HG03280 (cell line): Measurements from ENCODE around the gene MAD2L2.
"Not testable (repeated sequence)": the region's sequence is repeated elsewhere in the genome, so short reads cannot be mapped to it uniquely, and the experiment has no call there.

Source experiments
- ATAC-seq: cut with Tn5 transposase; IDR thresholded peaks from one replicate; pipeline ENCODE4 v1.9.1; 2021; ENCODE audit warnings: mild to moderate bottlenecking, moderate library complexity; ENCODE audit not compliant: unreplicated experiment

The MAD2L2 gene

DNA sequence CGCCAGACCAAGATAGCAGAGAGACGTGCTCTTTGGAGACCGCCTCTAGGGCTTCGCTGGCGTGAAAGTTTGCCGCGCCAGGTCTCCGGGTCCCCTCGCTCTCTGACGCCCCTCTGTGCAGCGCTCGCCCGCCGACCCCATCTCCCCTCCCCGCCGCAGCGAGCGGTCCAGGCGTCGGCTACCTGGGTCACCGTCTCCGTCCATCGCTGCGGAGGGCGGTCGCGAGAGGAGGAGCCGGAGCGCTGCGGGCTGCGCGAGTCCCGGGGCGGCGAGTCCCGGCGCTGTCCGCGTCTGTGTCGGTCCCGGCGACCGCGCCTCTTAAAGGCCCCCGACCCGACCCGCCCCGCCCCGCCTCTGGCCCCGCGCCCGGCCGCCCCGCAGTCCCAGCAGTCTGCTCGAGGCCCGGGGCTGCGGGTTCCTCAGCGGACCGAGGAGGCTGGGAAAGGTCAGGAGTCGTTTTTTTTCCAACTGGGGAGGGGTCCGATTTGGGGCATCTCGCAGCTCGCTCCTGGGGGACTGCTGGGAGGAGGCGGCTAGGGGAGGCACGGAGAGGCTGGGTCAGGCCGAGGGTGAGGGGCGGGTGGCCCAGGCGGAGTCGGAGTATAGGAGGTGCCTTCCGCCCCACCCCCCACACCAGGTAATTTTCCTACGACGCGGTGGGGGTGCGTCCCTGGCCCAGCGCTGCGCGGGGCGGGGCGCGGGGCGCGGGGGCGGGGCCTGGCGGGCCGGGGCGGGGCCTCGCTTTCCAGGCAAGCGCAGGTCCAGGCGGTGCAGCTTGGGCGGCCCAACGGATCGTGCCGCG is 26.6 kb downstream of the MAD2L2 start, which contains the start of the genes FBXO2 and FBXO44:
Gene FBXO2, minus strand, starts transcription at position 293 of the 802 bp plus-strand sequence. Its CDS starts 89 bp downstream, at position 204.
Gene FBXO44, plus strand, starts transcription at position 741 of the 802 bp plus-strand sequence. CDS start 959 bp downstream, outside the sequence.
- ATAC-seq = peak; percentile 65

GRCh38 chr1:11653861-11654136 is 27.1 kb downstream of the MAD2L2 start:
- no peak for ATAC-seq

DNA sequence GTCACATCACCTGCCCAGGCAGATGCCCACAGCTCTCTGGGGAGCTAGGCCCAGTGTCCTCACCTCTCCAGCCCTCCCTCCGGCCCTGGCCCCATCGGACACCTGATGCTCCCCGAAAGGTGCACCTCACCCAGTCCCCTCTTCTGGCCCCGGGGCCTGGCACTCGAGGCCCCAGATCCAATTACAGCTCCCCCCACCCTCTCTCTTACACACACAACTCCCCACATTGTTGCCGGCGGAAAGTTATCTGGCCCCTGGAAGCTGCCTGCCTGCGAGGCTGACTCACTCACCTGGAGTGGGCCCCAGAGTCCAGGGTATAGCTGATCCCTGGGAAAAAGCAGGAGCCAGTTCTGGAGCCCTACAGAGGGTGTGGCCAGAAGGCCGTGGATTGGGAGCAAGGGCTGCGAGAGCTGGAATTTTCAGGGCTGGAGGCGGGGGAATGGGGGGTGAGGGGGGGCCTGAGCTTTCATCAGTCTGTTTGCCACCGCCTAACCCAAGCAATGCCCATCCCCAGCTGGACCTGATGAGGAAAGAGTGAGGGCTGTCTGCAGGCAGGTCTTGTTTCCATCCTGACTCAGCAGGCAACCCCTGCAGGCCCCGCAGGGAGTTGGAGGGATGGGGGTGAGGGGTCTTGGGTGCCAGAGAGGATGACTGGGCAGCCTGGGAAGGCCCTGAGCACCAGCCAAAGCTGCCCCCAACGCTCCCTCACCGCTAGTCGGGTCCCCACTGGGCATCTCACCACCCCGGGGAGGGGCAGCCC is 27.7 kb downstream of the MAD2L2 start:
- ATAC-seq = no peak

- ATAC-seq = no peak
Measured at GRCh38 chr1:11652203-11652780, 28.7 kb downstream of the MAD2L2 start.

GRCh38 chr1:11651017-11651416 is 29.9 kb downstream of the MAD2L2 start:
- ATAC-seq = no peak

GRCh38 chr1:11650331-11650991 is 30.5 kb downstream of the MAD2L2 start:
- ATAC-seq = no peak

GRCh38 chr1:11649624-11650330 is 31.2 kb downstream of the MAD2L2 start:
- ATAC-seq = no peak

GRCh38 chr1:11649237-11649623 is 31.7 kb downstream of the MAD2L2 start:
- ATAC-seq = no peak

DNA sequence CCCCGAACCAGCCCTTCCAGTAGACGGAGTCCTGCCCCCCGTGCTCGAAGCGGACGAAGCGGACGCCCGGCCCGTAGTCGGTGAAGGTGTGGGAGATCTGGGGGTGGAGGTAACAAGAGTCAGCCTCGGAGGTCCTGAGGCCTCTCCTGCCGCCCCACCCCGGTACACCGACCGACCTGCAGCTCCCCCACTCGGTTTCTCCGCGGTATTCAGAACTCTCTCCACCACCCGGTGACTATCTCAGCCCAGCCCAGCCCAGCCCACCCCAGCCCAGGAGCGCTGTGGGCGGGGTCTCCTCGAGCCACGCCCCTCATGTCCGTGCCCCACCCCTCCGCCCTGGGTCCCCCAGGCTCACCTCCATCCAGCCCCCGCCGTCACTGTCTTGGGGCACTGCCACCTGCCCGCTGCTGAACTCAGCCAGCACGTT is 32.2 kb downstream of the MAD2L2 start:
- no peak for ATAC-seq

DNA sequence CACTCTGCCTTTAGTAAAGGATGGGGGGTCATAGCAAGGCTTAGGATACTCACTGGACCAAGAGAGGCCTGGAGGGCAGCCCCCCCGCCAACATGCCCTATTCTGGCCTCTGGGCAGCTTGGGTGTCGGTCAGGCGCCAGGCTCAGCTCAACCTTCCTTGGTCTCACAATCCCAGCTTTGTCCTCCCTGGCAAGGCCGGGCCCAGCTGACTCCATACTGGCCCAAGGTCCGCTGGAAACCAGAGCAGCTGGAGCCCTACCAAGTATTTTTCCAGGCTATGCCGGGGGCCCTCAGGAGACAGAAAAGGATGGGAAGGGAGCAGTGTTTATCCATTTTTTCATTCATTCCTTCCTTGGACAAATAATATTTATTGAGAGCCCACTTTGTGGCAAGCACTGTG is 32.9 kb downstream of the MAD2L2 start:
- ATAC-seq = no peak

DNA sequence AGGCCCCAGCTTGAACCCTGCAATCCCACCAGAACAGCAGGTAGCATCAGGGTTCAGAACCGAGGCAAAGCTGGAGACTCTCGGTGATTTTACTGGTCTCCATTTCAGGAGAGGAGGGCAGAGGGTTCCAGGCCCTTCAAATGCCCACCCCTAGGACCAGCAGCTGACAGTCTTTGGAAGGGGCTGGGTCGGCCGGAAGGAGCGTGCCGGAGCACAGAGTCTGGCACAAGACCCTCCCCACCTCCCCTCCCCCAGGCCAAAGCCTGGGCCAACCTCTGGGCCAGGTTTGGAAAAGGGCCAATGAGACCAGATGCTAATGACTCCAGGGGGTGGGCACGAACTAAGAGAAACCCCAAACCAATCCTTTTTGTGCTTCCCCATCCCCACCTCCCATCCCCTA is 33.6 kb downstream of the MAD2L2 start:
- no peak for ATAC-seq

DNA sequence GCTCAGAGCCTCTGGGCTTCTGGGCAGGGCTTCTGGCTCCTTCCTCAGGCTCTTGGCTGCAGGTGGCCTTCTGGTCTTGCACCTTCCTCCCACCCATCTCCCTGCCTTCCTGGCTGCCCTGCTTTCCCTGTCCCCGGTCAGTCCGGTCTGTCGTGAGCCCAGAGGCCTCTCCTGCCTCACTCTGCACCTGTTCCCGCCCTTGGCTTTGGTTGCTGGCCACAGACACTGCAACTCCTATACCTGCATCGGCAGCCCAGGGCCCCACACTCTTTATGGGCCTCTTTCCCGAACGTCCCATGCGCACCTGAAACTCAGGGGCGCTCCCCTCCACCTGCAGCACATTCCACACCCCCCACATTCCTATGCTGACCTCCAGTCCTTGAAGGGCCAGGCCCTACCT is 34.6 kb downstream of the MAD2L2 start:
- no peak for ATAC-seq

DNA sequence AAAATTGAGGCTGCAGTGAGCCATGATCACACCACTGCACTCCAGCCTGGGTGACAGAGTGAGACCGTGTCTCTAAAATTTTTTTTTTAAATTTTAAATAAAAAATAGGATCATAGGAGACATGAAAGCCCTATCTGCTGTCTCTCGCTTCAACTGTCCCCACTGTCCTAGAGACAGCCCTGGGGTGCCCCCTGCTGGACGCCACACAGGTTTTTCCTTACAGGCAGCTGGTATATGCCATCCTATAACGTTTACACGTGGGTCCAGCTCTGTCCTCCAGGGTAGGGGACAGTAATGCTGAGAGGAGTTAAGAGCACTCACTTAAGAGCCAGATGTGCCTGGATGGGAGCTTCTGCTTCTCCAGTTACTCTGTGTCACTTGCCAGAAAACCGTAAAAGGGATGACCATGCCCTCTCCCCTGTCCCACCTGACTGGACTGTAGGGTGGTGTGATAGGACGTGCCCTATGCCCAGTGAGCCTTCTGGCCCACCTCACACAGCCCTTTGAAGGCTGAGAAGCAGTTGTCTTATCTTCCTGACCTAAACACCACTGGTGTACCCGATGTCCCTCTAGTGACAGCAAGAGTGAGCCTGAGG is 35.2 kb downstream of the MAD2L2 start:
- ATAC-seq = no peak

- no peak for ATAC-seq
Measured at GRCh38 chr1:11645270-11645669, 35.7 kb downstream of the MAD2L2 start.

DNA sequence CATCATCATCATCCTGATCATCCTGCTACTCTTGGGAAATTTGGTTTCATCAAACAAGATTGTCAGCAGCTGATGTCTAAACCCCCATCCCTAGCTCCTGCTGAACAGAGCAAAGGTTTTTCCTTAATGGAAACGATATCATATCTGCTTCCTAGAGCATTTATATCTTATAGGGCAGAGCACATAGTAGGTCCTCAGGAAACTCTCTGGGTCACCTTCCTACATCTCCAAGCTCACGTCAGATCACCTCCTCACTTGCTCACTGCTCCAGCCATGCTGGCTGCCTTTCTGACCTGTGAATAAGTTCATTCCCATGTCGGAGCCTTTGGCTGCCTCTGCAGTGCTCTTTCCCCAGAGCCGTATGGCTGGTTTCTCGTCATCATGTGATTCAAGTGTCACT is 37.2 kb downstream of the MAD2L2 start:
- ATAC-seq = no peak

GRCh38 chr1:11642418-11643017 is 38.4 kb downstream of the MAD2L2 start:
- ATAC-seq = not testable (repeated sequence)

DNA sequence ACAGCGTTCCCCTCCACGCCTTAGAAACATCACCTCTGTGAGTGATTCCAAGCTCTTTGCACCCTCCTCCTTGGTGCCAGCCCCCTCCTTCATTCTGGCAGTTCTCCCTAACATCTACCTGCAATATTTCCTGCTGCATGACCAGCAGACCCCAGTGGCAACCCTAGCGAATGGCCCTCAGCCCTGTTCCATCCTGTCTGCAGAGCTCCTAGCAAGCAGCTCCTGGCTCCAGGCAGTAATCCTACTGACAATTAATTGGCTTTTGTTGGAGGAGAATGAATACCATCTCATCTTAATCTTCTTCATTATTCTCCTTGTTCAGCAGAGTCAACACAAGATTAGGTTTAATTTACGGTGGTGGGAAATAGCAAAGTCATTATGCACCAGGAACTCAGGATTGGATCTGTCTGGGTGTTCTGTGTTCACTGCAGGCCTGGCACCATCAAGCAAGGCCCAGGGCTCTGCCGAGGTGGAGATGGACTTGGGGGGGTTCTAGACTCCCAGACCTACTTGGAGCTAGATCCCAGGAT is 39.1 kb downstream of the MAD2L2 start:
- ATAC-seq = no peak

DNA sequence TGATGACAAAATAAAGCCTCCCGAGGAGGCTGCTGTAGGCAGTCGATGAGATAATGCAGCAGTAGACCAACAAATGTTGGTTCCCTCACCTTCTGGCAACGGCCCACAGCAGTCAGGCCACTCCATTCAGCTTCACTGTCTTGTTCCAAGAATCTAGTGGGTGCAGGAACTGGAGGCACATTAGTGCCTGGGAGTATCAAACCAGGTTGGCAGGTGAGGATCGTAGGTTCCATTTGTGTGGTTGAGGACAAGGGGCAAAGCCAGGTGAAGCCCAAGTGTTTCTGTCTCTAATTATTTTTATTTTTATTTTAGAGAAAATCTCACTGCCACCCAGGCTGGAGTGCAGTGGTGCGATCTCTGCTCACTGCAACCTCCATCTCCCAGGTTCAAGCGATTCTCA is 40.0 kb downstream of the MAD2L2 start:
- ATAC-seq = no peak

DNA sequence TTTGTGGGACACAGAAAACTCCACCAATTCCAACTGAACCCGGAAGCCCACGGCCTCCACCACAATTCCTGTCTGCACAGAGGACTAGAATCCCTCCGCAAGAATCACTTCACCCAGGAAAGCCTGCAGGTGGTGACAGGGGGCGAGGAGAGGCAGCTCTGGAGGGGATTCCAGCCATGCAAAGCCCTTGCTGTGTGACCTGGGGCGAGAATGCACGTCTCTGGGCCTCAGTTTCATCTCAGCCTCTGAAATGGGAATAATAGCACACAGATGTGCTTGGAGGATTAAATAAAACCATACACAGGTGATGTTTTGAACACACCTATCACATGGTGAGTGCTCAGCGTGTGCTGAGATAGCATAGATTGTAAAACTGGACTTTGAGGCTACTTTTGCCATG is 40.8 kb downstream of the MAD2L2 start:
- ATAC-seq = no peak

GRCh38 chr1:11639372-11639771 is 41.6 kb downstream of the MAD2L2 start:
- no peak for ATAC-seq
